Measurements from ENCODE around the gene KMT5B.

The KMT5B gene

GRCh38 chr11:68213135-68213515, at the start of gene KMT5B:
KMT5B (minus strand) TSS chr11:68213296; CDS start chr11:68190076, 23,220 bp downstream.
- Histone ChIP-seq H3K9ac (ENCODE audit: low read length in 5 of 5) (peak within 1 kb of the TSS; percentile 39 to 87 (median 84)), H3K4me1 (ENCODE audit: control insufficient read depth in 5 of 5, insufficient read depth in 5 of 5, low read length in 5 of 5) (peaks cover 11 to 55% (median 47%) of the 10 kb centered on the region in 5 donors), H3K36me3 (ENCODE audit: control insufficient read depth in 5 of 5, insufficient read depth in 5 of 5, low read length in 5 of 5) (no peaks in the 10 kb centered on the region), H3K27ac (ENCODE audit: low read depth, low read length) (peak within 1 kb of the TSS; percentile 80), H3K9me3 (ENCODE audit: control insufficient read depth in 5 of 5, low read length in 5 of 5) (no peaks in the 10 kb centered on the region), H3K4me3 (ENCODE audit: low read depth in 1 of 5, low read length in 5 of 5) (peak within 1 kb of the TSS; percentile 80 to 97 (median 93)), H3K27me3 (ENCODE audit: control insufficient read depth in 5 of 5, insufficient read depth in 4 of 5, low read length in 5 of 5) (no peaks in the 10 kb centered on the region)

- H3K36me3 ChIP-seq (ENCODE audit: control insufficient read depth in 5 of 5, insufficient read depth in 5 of 5, low read length in 5 of 5) = peaks cover 4 to 69% (median 67%) of the 10 kb centered on the region in 5 donors
- H3K4me1 ChIP-seq (ENCODE audit: control insufficient read depth in 5 of 5, insufficient read depth in 5 of 5, low read length in 5 of 5) = peaks cover 0 to 22% (median 15%) of the 10 kb centered on the region in 5 donors
- no peak overlapping the region for H3K27ac ChIP-seq (ENCODE audit: low read depth, low read length)
Observed at GRCh38 chr11:68262544-68262827, 49.4 kb upstream of the KMT5B start.

GRCh38 chr11:68261749-68262543, 48.9 kb upstream of the KMT5B start:
- Histone ChIP-seq H3K9me3 (ENCODE audit: control insufficient read depth in 5 of 5, low read length in 5 of 5) (no peaks in the 10 kb centered on the region), H3K27ac (ENCODE audit: low read depth, low read length) (no peak overlapping the region), H3K4me1 (ENCODE audit: control insufficient read depth in 5 of 5, insufficient read depth in 5 of 5, low read length in 5 of 5) (peaks cover 0 to 23% (median 15%) of the 10 kb centered on the region in 5 donors), H3K4me3 (ENCODE audit: low read depth in 1 of 5, low read length in 5 of 5) (no peak overlapping the region), H3K9ac (ENCODE audit: low read length in 5 of 5) (no peak overlapping the region), H3K27me3 (ENCODE audit: control insufficient read depth in 5 of 5, insufficient read depth in 4 of 5, low read length in 5 of 5) (no peaks in the 10 kb centered on the region), H3K36me3 (ENCODE audit: control insufficient read depth in 5 of 5, insufficient read depth in 5 of 5, low read length in 5 of 5) (peaks cover 4 to 64% (median 62%) of the 10 kb centered on the region in 5 donors)

More at GRCh38 chr11:68262544-68262827, 49.4 kb upstream of the KMT5B start:
- H3K27me3 ChIP-seq (ENCODE audit: control insufficient read depth in 5 of 5, insufficient read depth in 4 of 5, low read length in 5 of 5) = no peaks in the 10 kb centered on the region
- no peak overlapping the region for H3K9ac ChIP-seq (ENCODE audit: low read length in 5 of 5)
- H3K9me3 ChIP-seq (ENCODE audit: control insufficient read depth in 5 of 5, low read length in 5 of 5) = no peaks in the 10 kb centered on the region
- H3K4me3 ChIP-seq (ENCODE audit: low read depth in 1 of 5, low read length in 5 of 5) = no peak overlapping the region

- no peaks in the 10 kb centered on the region for H3K9me3 ChIP-seq (ENCODE audit: control insufficient read depth in 5 of 5, low read length in 5 of 5)
- H3K27ac ChIP-seq (ENCODE audit: low read depth, low read length) = no peak overlapping the region
- no peak overlapping the region for H3K9ac ChIP-seq (ENCODE audit: low read length in 5 of 5)
- H3K4me3 ChIP-seq (ENCODE audit: low read depth in 1 of 5, low read length in 5 of 5) = no peak overlapping the region
- peaks cover 0 to 24% (median 21%) of the 10 kb centered on the region in 5 donors for H3K4me1 ChIP-seq (ENCODE audit: control insufficient read depth in 5 of 5, insufficient read depth in 5 of 5, low read length in 5 of 5)
- peaks cover 4 to 55% (median 53%) of the 10 kb centered on the region in 5 donors for H3K36me3 ChIP-seq (ENCODE audit: control insufficient read depth in 5 of 5, insufficient read depth in 5 of 5, low read length in 5 of 5)
- no peaks in the 10 kb centered on the region for H3K27me3 ChIP-seq (ENCODE audit: control insufficient read depth in 5 of 5, insufficient read depth in 4 of 5, low read length in 5 of 5)
Observed at GRCh38 chr11:68261006-68261405, 47.9 kb upstream of the KMT5B start.

GRCh38 chr11:68260484-68260883, 47.4 kb upstream of the KMT5B start:
- H3K9me3 ChIP-seq (ENCODE audit: control insufficient read depth in 5 of 5, low read length in 5 of 5) = no peaks in the 10 kb centered on the region
- no peak overlapping the region for H3K27ac ChIP-seq (ENCODE audit: low read depth, low read length)
- no peaks in the 10 kb centered on the region for H3K27me3 ChIP-seq (ENCODE audit: control insufficient read depth in 5 of 5, insufficient read depth in 4 of 5, low read length in 5 of 5)
- peaks cover 0 to 25% (median 24%) of the 10 kb centered on the region in 5 donors for H3K4me1 ChIP-seq (ENCODE audit: control insufficient read depth in 5 of 5, insufficient read depth in 5 of 5, low read length in 5 of 5)
- peaks cover 4 to 51% (median 49%) of the 10 kb centered on the region in 5 donors for H3K36me3 ChIP-seq (ENCODE audit: control insufficient read depth in 5 of 5, insufficient read depth in 5 of 5, low read length in 5 of 5)
- H3K4me3 ChIP-seq (ENCODE audit: low read depth in 1 of 5, low read length in 5 of 5) = no peak overlapping the region
- H3K9ac ChIP-seq (ENCODE audit: low read length in 5 of 5) = no peak overlapping the region

GRCh38 chr11:68259122-68259959, 46.2 kb upstream of the KMT5B start:
- no peak overlapping the region for H3K4me3 ChIP-seq (ENCODE audit: low read depth in 1 of 5, low read length in 5 of 5)
- H3K27ac ChIP-seq (ENCODE audit: low read depth, low read length) = no peak overlapping the region
- H3K9ac ChIP-seq (ENCODE audit: low read length in 5 of 5) = no peak overlapping the region
- peaks cover 4 to 42% (median 40%) of the 10 kb centered on the region in 5 donors for H3K36me3 ChIP-seq (ENCODE audit: control insufficient read depth in 5 of 5, insufficient read depth in 5 of 5, low read length in 5 of 5)
- H3K27me3 ChIP-seq (ENCODE audit: control insufficient read depth in 5 of 5, insufficient read depth in 4 of 5, low read length in 5 of 5) = no peaks in the 10 kb centered on the region
- H3K9me3 ChIP-seq (ENCODE audit: control insufficient read depth in 5 of 5, low read length in 5 of 5) = no peaks in the 10 kb centered on the region
- peaks cover 2 to 30% (median 28%) of the 10 kb centered on the region in 5 donors for H3K4me1 ChIP-seq (ENCODE audit: control insufficient read depth in 5 of 5, insufficient read depth in 5 of 5, low read length in 5 of 5)

- H3K4me1 ChIP-seq (ENCODE audit: control insufficient read depth in 5 of 5, insufficient read depth in 5 of 5, low read length in 5 of 5) = peaks cover 2 to 30% (median 29%) of the 10 kb centered on the region in 5 donors
- no peak overlapping the region for H3K27ac ChIP-seq (ENCODE audit: low read depth, low read length)
- no peaks in the 10 kb centered on the region for H3K9me3 ChIP-seq (ENCODE audit: control insufficient read depth in 5 of 5, low read length in 5 of 5)
- H3K4me3 ChIP-seq (ENCODE audit: low read depth in 1 of 5, low read length in 5 of 5) = no peak overlapping the region
- peaks cover 4 to 33% (median 31%) of the 10 kb centered on the region in 5 donors for H3K36me3 ChIP-seq (ENCODE audit: control insufficient read depth in 5 of 5, insufficient read depth in 5 of 5, low read length in 5 of 5)
- H3K27me3 ChIP-seq (ENCODE audit: control insufficient read depth in 5 of 5, insufficient read depth in 4 of 5, low read length in 5 of 5) = no peaks in the 10 kb centered on the region
- no peak overlapping the region for H3K9ac ChIP-seq (ENCODE audit: low read length in 5 of 5)
Observed at GRCh38 chr11:68258363-68258765, 45.3 kb upstream of the KMT5B start.

- Histone ChIP-seq H3K27me3 (ENCODE audit: control insufficient read depth in 5 of 5, insufficient read depth in 4 of 5, low read length in 5 of 5) (no peaks in the 10 kb centered on the region), H3K27ac (ENCODE audit: low read depth, low read length) (no peak overlapping the region), H3K4me3 (ENCODE audit: low read depth in 1 of 5, low read length in 5 of 5) (peak overlapping the region; percentile 43 to 61 (median 48)), H3K4me1 (ENCODE audit: control insufficient read depth in 5 of 5, insufficient read depth in 5 of 5, low read length in 5 of 5) (peaks cover 2 to 31% (median 29%) of the 10 kb centered on the region in 5 donors), H3K9ac (ENCODE audit: low read length in 5 of 5) (peak overlapping the region in 2 of 5 donors; percentile 46 to 60), H3K36me3 (ENCODE audit: control insufficient read depth in 5 of 5, insufficient read depth in 5 of 5, low read length in 5 of 5) (peaks cover 0 to 27% (median 25%) of the 10 kb centered on the region in 5 donors), H3K9me3 (ENCODE audit: control insufficient read depth in 5 of 5, low read length in 5 of 5) (no peaks in the 10 kb centered on the region)
Observed at GRCh38 chr11:68257477-68258362, 44.6 kb upstream of the KMT5B start.

- Histone ChIP-seq H3K4me1 (ENCODE audit: control insufficient read depth in 5 of 5, insufficient read depth in 5 of 5, low read length in 5 of 5) (peaks cover 2 to 31% (median 29%) of the 10 kb centered on the region in 5 donors), H3K27me3 (ENCODE audit: control insufficient read depth in 5 of 5, insufficient read depth in 4 of 5, low read length in 5 of 5) (no peaks in the 10 kb centered on the region), H3K36me3 (ENCODE audit: control insufficient read depth in 5 of 5, insufficient read depth in 5 of 5, low read length in 5 of 5) (peaks cover 0 to 13% (median 11%) of the 10 kb centered on the region in 5 donors), H3K9me3 (ENCODE audit: control insufficient read depth in 5 of 5, low read length in 5 of 5) (no peaks in the 10 kb centered on the region), H3K9ac (ENCODE audit: low read length in 5 of 5) (no peak overlapping the region), H3K4me3 (ENCODE audit: low read depth in 1 of 5, low read length in 5 of 5) (no peak overlapping the region), H3K27ac (ENCODE audit: low read depth, low read length) (peak overlapping the region; percentile 35)
Observed at GRCh38 chr11:68256331-68256741, 43.2 kb upstream of the KMT5B start.
